Uterus (tissue), 4 donors: ENCODE results near the gene CPNE7. TPM values are rescaled to one million over a fixed set of nuclear protein-coding genes. Genes with fewer than 3 reads are reported as not detected.

Source experiments
- DNase-seq, 2 donors: peaks; one replicate each; pipeline ENCODE4 v3.0.0-alpha.2; 2019 to 2020
- H3K27ac ChIP-seq, 2 donors: fragments of 200-600 bp; sonication (generic); 1 replicate in 1 of 2; 2 replicates in 1 of 2; pipeline ENCODE4 v1.5.1; 2016 to 2018
- H3K27me3 ChIP-seq, 2 donors: fragments of 200-600 bp; sonication (generic); one replicate each; pipeline ENCODE4 v1.5.1; 2018 to 2019; ENCODE audit warnings: control low read depth in 1 of 2
- H3K36me3 ChIP-seq, 2 donors: fragments of 200-600 bp; sonication (generic); one replicate each; pipeline ENCODE4 v1.5.1; 2019; ENCODE audit warnings: control low read depth in 1 of 2
- H3K4me1 ChIP-seq, 2 donors: fragments of 200-600 bp; sonication (generic); one replicate each; pipeline ENCODE4 v1.5.1; 2018 to 2019; ENCODE audit warnings: control low read depth in 1 of 2
- H3K4me3 ChIP-seq, 2 donors: fragments of 200-600 bp; sonication (generic); 1 replicate in 1 of 2; 2 replicates in 1 of 2; pipeline ENCODE4 v1.5.1; 2018 to 2019; ENCODE audit warnings: mild to moderate bottlenecking in 1 of 2
- H3K9me3 ChIP-seq, 2 donors: fragments of 200-600 bp; sonication (generic); one replicate each; pipeline ENCODE4 v1.5.1; 2019; ENCODE audit warnings: control low read depth in 1 of 2
- CTCF ChIP-seq, 4 experiments: fragments of 200-600 bp in 2 of 4; fragments of 450-650 bp in 2 of 4; sonication (generic) in 2 of 4; IDR thresholded peaks; one replicate each; pipeline ENCODE4 v1.5.1; 2016 to 2019; ENCODE audit warnings: antibody characterized with exemption in 4 of 4, mild to moderate bottlenecking in 2 of 4, moderate library complexity in 1 of 4
- POLR2A ChIP-seq, 2 donors: fragments of 450-650 bp; IDR thresholded peaks; one replicate each; pipeline ENCODE4 v1.6.1; 2016; ENCODE audit warnings: antibody characterized with exemption in 2 of 2, mild to moderate bottlenecking in 1 of 2, moderate library complexity in 1 of 2
- intact Hi-C: fragments of 100-400 bp; cut with DNase I; formaldehyde crosslinking; loops from one replicate; pipeline ENCODE4 v1.15.1; 2023; ENCODE audit warnings: low total_unique reads
- total RNA-seq, 4 donors: library from RNA; depleted of rRNA in 3 of 4; stranded (reverse); fragments of >200 nt in 3 of 4; gene quantifications; one replicate each; pipeline versions ENCODE4 v1.1.0 to v1.2.4, GENCODE V29; 2014 to 2023
- donor health status: DM: yes; HTN: yes; CAD: no.

CPNE7 gene
- total RNA-seq, 4 donors from 2014 or later = 0.14 to 0.85 TPM; not detected in 2

GRCh38 chr16:89571636-89572035 lies 3.9 kb upstream of the CPNE7 start:
- Histone ChIP-seq H3K36me3 (no peaks in the 10 kb centered on the region), H3K9me3 (no peaks in the 10 kb centered on the region), H3K27ac (no peak overlapping the region), H3K27me3 (peaks cover 12 to 15% of the 10 kb centered on the region in 2 donors), H3K4me1 (peaks cover 0 to 18% of the 10 kb centered on the region in 2 donors), H3K4me3 (no peak overlapping the region)
- TF ChIP-seq POLR2A (IDR thresholded peaks at IDR 0.05) (no peak), CTCF (IDR thresholded peaks at IDR 0.05) (no peak)
- intact Hi-C loops = no loop called here
- DNase-seq = no peak

GRCh38 chr16:89572073-89572484 lies 3.5 kb upstream of the CPNE7 start:
- peaks cover 0 to 18% of the 10 kb centered on the region in 2 donors for H3K4me1 ChIP-seq
- H3K36me3 ChIP-seq = no peaks in the 10 kb centered on the region
- TF ChIP-seq CTCF (IDR thresholded peaks at IDR 0.05) (no peak), POLR2A (IDR thresholded peaks at IDR 0.05) (no peak)
- peaks cover 12 to 15% of the 10 kb centered on the region in 2 donors for H3K27me3 ChIP-seq
- no peak overlapping the region for H3K4me3 ChIP-seq
- intact Hi-C loops = no loop called here
- no peak overlapping the region for H3K27ac ChIP-seq
- DNase-seq = no peak
- H3K9me3 ChIP-seq = no peaks in the 10 kb centered on the region

GRCh38 chr16:89572485-89573205 lies 2.9 kb upstream of the CPNE7 start:
- H3K36me3 ChIP-seq = no peaks in the 10 kb centered on the region
- no peak for DNase-seq
- intact Hi-C loops = no loop called here
- TF ChIP-seq POLR2A (IDR thresholded peaks at IDR 0.05) = no peak
- TF ChIP-seq CTCF (IDR thresholded peaks at IDR 0.05) = no peak
- no peak overlapping the region for H3K4me3 ChIP-seq
- H3K4me1 ChIP-seq = peaks cover 0 to 18% of the 10 kb centered on the region in 2 donors
- H3K9me3 ChIP-seq = no peaks in the 10 kb centered on the region
- H3K27ac ChIP-seq = no peak overlapping the region
- H3K27me3 ChIP-seq = peaks cover 12 to 15% of the 10 kb centered on the region in 2 donors

GRCh38 chr16:89573826-89574680 lies 1.5 kb upstream of the CPNE7 start:
- Histone ChIP-seq H3K36me3 (no peaks in the 10 kb centered on the region), H3K9me3 (no peaks in the 10 kb centered on the region), H3K4me1 (peaks cover 0 to 18% of the 10 kb centered on the region in 2 donors), H3K4me3 (no peak overlapping the region), H3K27ac (no peak overlapping the region), H3K27me3 (peaks cover 12 to 15% of the 10 kb centered on the region in 2 donors)
- no peak for TF ChIP-seq CTCF (IDR thresholded peaks at IDR 0.05)
- intact Hi-C loops = no loop called here
- DNase-seq = no peak
